Hepatocyte (in vitro differentiated cells): ENCODE measurements around the gene NAA80. TPM values are rescaled to one million over a fixed set of nuclear protein-coding genes. Genes with fewer than 3 reads are reported as not detected.

Source experiments
- DNase-seq: peaks from one replicate; pipeline ENCODE4 v3.0.0-alpha.2; 2016; ENCODE audit warnings: low spot score
- H2AFZ ChIP-seq: fragments of 200-600 bp; sonication (generic); 2 replicates; pipeline ENCODE4 v1.6.0; 2016; ENCODE audit warnings: antibody characterized with exemption, mild to moderate bottlenecking
- H3K27ac ChIP-seq: fragments of 200-600 bp; sonication (generic); 2 replicates; pipeline ENCODE4 v1.5.1; 2016; ENCODE audit warnings: mild to moderate bottlenecking
- H3K27me3 ChIP-seq: fragments of 200-600 bp; sonication (generic); 2 replicates; pipeline ENCODE4 v1.6.1; 2016
- H3K36me3 ChIP-seq: fragments of 200-600 bp; sonication (generic); replicated peaks from 2 replicates; pipeline ENCODE4 v1.5.1; 2016; ENCODE audit warnings: low read depth; ENCODE audit not compliant: insufficient read depth
- H3K4me1 ChIP-seq: fragments of 200-600 bp; sonication (generic); 2 replicates; pipeline ENCODE4 v1.5.1; 2016; ENCODE audit warnings: mild to moderate bottlenecking, moderate library complexity; ENCODE audit not compliant: insufficient read depth
- H3K4me2 ChIP-seq: fragments of 200-600 bp; sonication (generic); 2 replicates; pipeline ENCODE4 v1.6.0; 2016
- H3K4me3 ChIP-seq: fragments of 200-600 bp; sonication (generic); 2 replicates; pipeline ENCODE4 v1.5.1; 2016; ENCODE audit warnings: mild to moderate bottlenecking
- H3K79me2 ChIP-seq: fragments of 200-600 bp; sonication (generic); 2 replicates; pipeline ENCODE4 v1.6.0; 2017; ENCODE audit warnings: mild to moderate bottlenecking
- H3K9me2 ChIP-seq: fragments of 200-600 bp; sonication (generic); replicated peaks from 2 replicates; pipeline ENCODE4 v1.6.0; 2017; ENCODE audit warnings: mild to moderate bottlenecking; ENCODE audit not compliant: insufficient read depth
- H3K9me3 ChIP-seq: fragments of 200-600 bp; sonication (generic); 2 replicates; pipeline ENCODE4 v1.5.1; 2016; ENCODE audit warnings: low read depth, mild to moderate bottlenecking
- H4K20me1 ChIP-seq: fragments of 200-600 bp; sonication (generic); 2 replicates; pipeline ENCODE4 v1.6.0; 2016; ENCODE audit warnings: mild to moderate bottlenecking; ENCODE audit not compliant: insufficient read depth, poor library complexity, severe bottlenecking
- CTCF ChIP-seq: fragments of 200-600 bp; sonication (generic); IDR thresholded peaks from 2 replicates; pipeline ENCODE4 v1.5.1; 2016; ENCODE audit warnings: antibody characterized with exemption, mild to moderate bottlenecking; ENCODE audit not compliant: poor library complexity
- EZH2 ChIP-seq: fragments of 200-600 bp; sonication (generic); IDR thresholded peaks from 2 replicates; pipeline ENCODE4 v1.6.1; 2016; ENCODE audit warnings: antibody characterized with exemption, mild to moderate bottlenecking, borderline replicate concordance
- EZH2phosphoT487 ChIP-seq: fragments of 200-600 bp; sonication (generic); IDR thresholded peaks from one replicate; pipeline ENCODE4 v1.6.1; 2018; ENCODE audit warnings: antibody characterized with exemption, mild to moderate bottlenecking, low read depth, moderate library complexity; ENCODE audit not compliant: unreplicated experiment, severe bottlenecking
- WGBS: methylation state at CpG from one replicate; pipeline ENCODE4 v1.1.6; 2016; ENCODE audit warnings: low lambda C conversion rate; ENCODE audit errors: missing lambda C conversion rate; 5-methylcytosine and 5-hydroxymethylcytosine counted together
- polyA plus RNA-seq: library from polyadenylated mRNA; unstranded; fragments of >200 nt; fragmentation: Nextera tagmentation; extraction: Ambion mirVana; gene quantifications from 2 replicates; pipeline ENCODE4 v1.2.1, GENCODE V29; 2016
- total RNA-seq: library from RNA; depleted of rRNA; stranded (reverse); fragments of >200 nt; gene quantifications from 2 replicates; pipeline ENCODE4 v1.2.3, GENCODE V29; 2014

The NAA80 gene
- total and polyA plus RNA-seq, 2 experiments from 2014 or later = 6.7 to 19.5 TPM

- H2AFZ ChIP-seq = no peak overlapping the region
- DNase-seq = no peak
- H4K20me1 ChIP-seq = no peaks in the 10 kb centered on the region
- TF ChIP-seq EZH2phosphoT487 = no peak
- no peak for TF ChIP-seq EZH2
- TF ChIP-seq CTCF = no peak
- H3K4me1 ChIP-seq = peaks cover 26% of the 10 kb centered on the region
- H3K79me2 ChIP-seq = peaks cover 12% of the 10 kb centered on the region
- WGBS = 92% methylated on average over 16 of the region's 16 CpGs
- H3K9me3 ChIP-seq = no peaks in the 10 kb centered on the region
- H3K27me3 ChIP-seq = no peaks in the 10 kb centered on the region
- H3K4me2 ChIP-seq = no peak overlapping the region
- H3K9me2 ChIP-seq = no peaks in the 10 kb centered on the region
- H3K4me3 ChIP-seq = no peak overlapping the region
- H3K27ac ChIP-seq = peak overlapping the region; percentile 97
- no peaks in the 10 kb centered on the region for H3K36me3 ChIP-seq
Measured at GRCh38 chr3:50258979-50259378, 40.2 kb downstream of the NAA80 start.

GRCh38 chr3:50258029-50258680 is 41.0 kb downstream of the NAA80 start:
- Histone ChIP-seq H3K36me3 (no peaks in the 10 kb centered on the region), H3K9me3 (no peaks in the 10 kb centered on the region), H3K27ac (no peak overlapping the region), H3K27me3 (no peaks in the 10 kb centered on the region), H2AFZ (no peak overlapping the region), H4K20me1 (no peaks in the 10 kb centered on the region), H3K79me2 (peaks cover 15% of the 10 kb centered on the region), H3K4me3 (no peak overlapping the region), H3K9me2 (no peaks in the 10 kb centered on the region), H3K4me2 (no peak overlapping the region), H3K4me1 (peaks cover 18% of the 10 kb centered on the region)
- no peak for DNase-seq
- 89% methylated on average over 15 of the region's 17 CpGs for WGBS
- no peak for TF ChIP-seq CTCF
- TF ChIP-seq EZH2phosphoT487 = no peak
- TF ChIP-seq EZH2 = no peak

GRCh38 chr3:50256978-50257890 is 42.0 kb downstream of the NAA80 start:
- H3K9me2 ChIP-seq = no peaks in the 10 kb centered on the region
- no peaks in the 10 kb centered on the region for H3K27me3 ChIP-seq
- DNase-seq = no peak
- no peaks in the 10 kb centered on the region for H3K36me3 ChIP-seq
- peaks cover 3% of the 10 kb centered on the region for H4K20me1 ChIP-seq
- H3K4me2 ChIP-seq = no peak overlapping the region
- H2AFZ ChIP-seq = no peak overlapping the region
- peaks cover 17% of the 10 kb centered on the region for H3K79me2 ChIP-seq
- H3K4me3 ChIP-seq = no peak overlapping the region
- H3K4me1 ChIP-seq = peaks cover 18% of the 10 kb centered on the region
- 91% methylated on average over 20 of the region's 20 CpGs for WGBS
- no peak overlapping the region for H3K27ac ChIP-seq
- no peaks in the 10 kb centered on the region for H3K9me3 ChIP-seq
- peak; percentile 42 for TF ChIP-seq CTCF
- no peak for TF ChIP-seq EZH2phosphoT487
